ENCODE results near the gene PTPRJ.

DNA sequence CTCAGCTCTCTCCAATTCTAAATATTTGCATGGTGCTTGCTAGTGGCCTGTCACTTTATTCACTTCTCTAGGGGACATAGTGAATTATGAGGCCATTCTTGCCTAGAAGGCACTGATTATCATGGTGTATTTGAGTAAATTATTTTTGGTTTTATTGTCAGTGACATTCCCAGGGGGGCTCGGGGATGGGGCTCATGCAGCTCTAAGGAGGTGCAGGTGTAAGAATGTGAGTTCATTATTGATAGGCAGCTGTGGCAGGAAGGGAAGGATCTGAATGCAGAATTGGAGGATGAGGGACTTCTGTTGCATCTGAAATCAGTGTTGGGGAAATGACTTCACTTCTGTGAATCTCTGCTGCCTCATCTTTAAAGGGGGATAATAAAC is 182.5 kb downstream of the PTPRJ start:
- TF ChIP-seq CTCF (IDR thresholded peaks at IDR 0.05; ENCODE audit: extremely low read depth in 1 of 2, insufficient read depth in 1 of 2, low read depth in 1 of 2, low read length in 2 of 2) (no peak), POLR2A (IDR thresholded peaks at IDR 0.05; ENCODE audit: low read depth, low read length) (no peak), EZH2 (IDR thresholded peaks at IDR 0.05; ENCODE audit: borderline replicate concordance, low read depth, low read length, severe bottlenecking) (no peak), MAX (IDR thresholded peaks at IDR 0.05; ENCODE audit: insufficient read depth, insufficient read length) (no peak), JUN (IDR thresholded peaks at IDR 0.05; ENCODE audit: borderline replicate concordance, insufficient read depth, insufficient read length, low read depth) (no peak)

All from endothelial cell of umbilical vein (primary cell).